PFSK-1 (cell line): ENCODE results near the gene MSH6.

Experiments
- FOXP2 ChIP-seq: optimal IDR thresholded peaks from 2 replicates; pipeline ENCODE3; 2011; ENCODE audit warnings: borderline replicate concordance, control low read depth, inconsistent platforms; ENCODE audit not compliant: insufficient read depth; ENCODE audit errors: extremely low read length, extremely low read depth
- POLR2AphosphoS5 ChIP-seq: IDR thresholded peaks from 2 replicates; pipeline ENCODE4 v1.6.1; 2012; ENCODE audit warnings: low read depth, mild to moderate bottlenecking, control low read depth, low read length, moderate library complexity
- SIN3A ChIP-seq: IDR thresholded peaks from 2 replicates; pipeline ENCODE4 v1.6.1; 2012; ENCODE audit warnings: mild to moderate bottlenecking, low read length, moderate library complexity, borderline replicate concordance; ENCODE audit not compliant: insufficient read depth
- TAF1 ChIP-seq: IDR thresholded peaks from 2 replicates; pipeline ENCODE4 v1.6.1; 2012; ENCODE audit warnings: low read length, control low read depth, borderline replicate concordance; ENCODE audit not compliant: insufficient read depth
- TF ChIP-seq, protein P1 (sequence below), 2 experiments: IDR thresholded peaks; 2 replicates each; pipeline versions ENCODE4 v1.6.1 to v1.8.0; 2011 to 2012; ENCODE audit warnings: low read depth in 2 of 2, low read length in 2 of 2, control low read depth in 1 of 2, inconsistent platforms in 1 of 2, mild to moderate bottlenecking in 1 of 2, moderate library complexity in 1 of 2; ENCODE audit not compliant: insufficient read depth in 1 of 2

Gene MSH6

DNA sequence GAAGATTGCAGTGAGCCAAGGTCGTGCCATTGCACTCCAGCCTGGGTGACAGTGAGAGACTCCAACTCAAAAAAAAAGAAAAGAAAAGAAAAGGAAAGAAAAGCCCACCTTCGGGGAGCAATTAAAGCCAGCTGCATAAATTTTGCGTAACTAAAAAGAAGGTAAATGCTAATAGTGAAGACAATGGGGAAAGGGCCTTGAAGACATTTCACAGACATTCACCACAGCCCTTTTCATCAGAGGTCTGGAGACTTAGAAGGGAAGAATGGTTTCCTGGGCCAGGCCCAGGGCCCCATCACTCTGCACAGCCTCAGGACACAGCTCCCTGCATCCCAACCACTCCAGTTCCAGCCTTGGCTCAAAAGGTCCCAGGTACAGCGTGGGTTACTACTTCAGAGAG lies 35.1 kb upstream of the MSH6 start:
- TF ChIP-seq, protein P1, sequence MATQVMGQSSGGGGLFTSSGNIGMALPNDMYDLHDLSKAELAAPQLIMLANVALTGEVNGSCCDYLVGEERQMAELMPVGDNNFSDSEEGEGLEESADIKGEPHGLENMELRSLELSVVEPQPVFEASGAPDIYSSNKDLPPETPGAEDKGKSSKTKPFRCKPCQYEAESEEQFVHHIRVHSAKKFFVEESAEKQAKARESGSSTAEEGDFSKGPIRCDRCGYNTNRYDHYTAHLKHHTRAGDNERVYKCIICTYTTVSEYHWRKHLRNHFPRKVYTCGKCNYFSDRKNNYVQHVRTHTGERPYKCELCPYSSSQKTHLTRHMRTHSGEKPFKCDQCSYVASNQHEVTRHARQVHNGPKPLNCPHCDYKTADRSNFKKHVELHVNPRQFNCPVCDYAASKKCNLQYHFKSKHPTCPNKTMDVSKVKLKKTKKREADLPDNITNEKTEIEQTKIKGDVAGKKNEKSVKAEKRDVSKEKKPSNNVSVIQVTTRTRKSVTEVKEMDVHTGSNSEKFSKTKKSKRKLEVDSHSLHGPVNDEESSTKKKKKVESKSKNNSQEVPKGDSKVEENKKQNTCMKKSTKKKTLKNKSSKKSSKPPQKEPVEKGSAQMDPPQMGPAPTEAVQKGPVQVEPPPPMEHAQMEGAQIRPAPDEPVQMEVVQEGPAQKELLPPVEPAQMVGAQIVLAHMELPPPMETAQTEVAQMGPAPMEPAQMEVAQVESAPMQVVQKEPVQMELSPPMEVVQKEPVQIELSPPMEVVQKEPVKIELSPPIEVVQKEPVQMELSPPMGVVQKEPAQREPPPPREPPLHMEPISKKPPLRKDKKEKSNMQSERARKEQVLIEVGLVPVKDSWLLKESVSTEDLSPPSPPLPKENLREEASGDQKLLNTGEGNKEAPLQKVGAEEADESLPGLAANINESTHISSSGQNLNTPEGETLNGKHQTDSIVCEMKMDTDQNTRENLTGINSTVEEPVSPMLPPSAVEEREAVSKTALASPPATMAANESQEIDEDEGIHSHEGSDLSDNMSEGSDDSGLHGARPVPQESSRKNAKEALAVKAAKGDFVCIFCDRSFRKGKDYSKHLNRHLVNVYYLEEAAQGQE (IDR thresholded peaks at IDR 0.05; ENCODE audit: insufficient read depth in 1 of 2, low read depth in 2 of 2, low read length in 2 of 2) = no peak
- TF ChIP-seq TAF1 (no peak), POLR2AphosphoS5 (no peak), SIN3A (no peak), FOXP2 (no peak)

DNA sequence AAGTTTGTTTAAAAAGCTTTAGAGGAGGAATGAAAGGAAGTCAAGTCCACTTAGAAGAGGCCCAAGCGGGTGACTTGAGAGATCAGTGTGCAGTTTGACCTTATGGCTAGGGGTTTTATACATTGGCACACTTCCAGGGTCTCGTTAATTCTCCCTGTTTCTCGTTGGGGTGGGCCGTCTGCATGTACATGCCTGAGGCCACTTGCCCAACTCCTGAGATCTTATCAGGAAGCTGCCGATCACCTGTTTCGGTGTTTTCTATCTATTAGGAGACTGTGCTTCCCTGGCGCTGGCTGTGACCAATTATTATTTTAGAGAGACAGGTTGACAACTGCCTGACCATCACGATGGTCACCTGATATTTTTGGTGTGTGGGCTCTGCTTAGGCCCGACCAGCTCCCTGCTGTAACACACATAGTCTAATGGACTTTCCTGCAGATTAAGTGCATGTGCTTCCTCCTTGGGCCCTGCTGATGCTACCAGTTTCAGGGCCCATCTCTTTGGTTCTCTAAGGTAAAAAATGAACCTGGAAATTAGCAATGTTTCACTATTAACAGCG lies 31.0 kb upstream of the MSH6 start:
- no peak for TF ChIP-seq SIN3A
- TF ChIP-seq POLR2AphosphoS5 = no peak
- no peak for TF ChIP-seq FOXP2
- TF ChIP-seq, protein P1 (IDR thresholded peaks at IDR 0.05; ENCODE audit: insufficient read depth in 1 of 2, low read depth in 2 of 2, low read length in 2 of 2) = no peak
- no peak for TF ChIP-seq TAF1

- TF ChIP-seq POLR2AphosphoS5 (no peak), SIN3A (no peak), FOXP2 (no peak), TAF1 (no peak)
- TF ChIP-seq, protein P1 (IDR thresholded peaks at IDR 0.05; ENCODE audit: insufficient read depth in 1 of 2, low read depth in 2 of 2, low read length in 2 of 2) = no peak
These were observed 15.5 kb upstream of the MSH6 start for GRCh38 chr2:47767497-47767844.

GRCh38 chr2:47767880-47768609 lies 14.9 kb upstream of the MSH6 start:
- TF ChIP-seq FOXP2 (peak; percentile 73), TAF1 (no peak), POLR2AphosphoS5 (no peak), SIN3A (no peak)
- TF ChIP-seq, protein P1 (IDR thresholded peaks at IDR 0.05; ENCODE audit: insufficient read depth in 1 of 2, low read depth in 2 of 2, low read length in 2 of 2) = 0 out of 4 replicates have a peak, but pooled peaks of 1 of the 2 experiments have one; percentile 19

GRCh38 chr2:47769318-47769717 lies 13.6 kb upstream of the MSH6 start:
- TF ChIP-seq SIN3A = no peak
- no peak for TF ChIP-seq POLR2AphosphoS5
- TF ChIP-seq TAF1 = no peak
- TF ChIP-seq, protein P1 (IDR thresholded peaks at IDR 0.05; ENCODE audit: insufficient read depth in 1 of 2, low read depth in 2 of 2, low read length in 2 of 2) = no peak
- TF ChIP-seq FOXP2 = no peak
